ENCODE results near the gene KCNH3.
"Not testable (repeated sequence)": the region's sequence is repeated elsewhere in the genome, so short reads cannot be mapped to it uniquely, and the experiment has no call there.

KCNH3 gene

DNA sequence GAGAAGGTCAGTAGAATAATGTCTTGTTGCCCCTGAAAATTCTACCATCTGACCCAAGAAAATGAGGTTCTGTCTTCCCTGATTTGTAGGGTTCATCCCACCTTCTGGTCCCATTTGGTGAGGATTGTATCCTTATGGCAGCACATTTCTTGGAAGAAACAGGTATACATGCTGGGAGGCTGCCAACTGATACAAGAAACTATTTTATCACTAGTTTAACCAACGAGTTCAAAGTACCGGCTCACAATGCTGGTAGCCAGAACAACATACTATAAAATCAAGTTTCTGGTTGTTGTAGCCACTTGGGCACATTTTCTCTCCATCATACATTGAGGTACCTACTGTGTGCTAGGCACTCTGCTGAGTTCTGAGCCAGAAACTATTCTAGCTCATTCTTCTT lies 7.1 kb upstream of the KCNH3 start:
- no peak for DNase-seq

DNA sequence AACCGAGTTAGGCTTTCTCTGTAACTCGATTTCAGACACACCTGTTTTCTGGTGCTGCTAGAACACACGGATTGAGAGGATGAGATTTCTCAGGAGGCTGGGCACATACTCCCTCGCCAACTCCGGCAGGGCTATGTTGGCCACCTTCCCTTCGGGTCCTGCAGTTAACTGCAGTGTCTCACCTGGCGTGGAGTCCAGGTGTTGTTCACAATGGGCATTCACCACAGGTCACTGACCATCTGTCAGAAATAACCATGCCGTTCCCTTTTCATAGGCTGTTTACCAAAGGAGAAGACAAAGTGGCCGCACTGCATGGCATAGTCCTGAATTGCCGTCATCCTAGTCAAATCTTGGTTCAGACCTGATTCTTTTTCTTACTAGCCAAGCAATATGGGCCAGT lies 5.5 kb upstream of the KCNH3 start:
- no peak for DNase-seq

DNA sequence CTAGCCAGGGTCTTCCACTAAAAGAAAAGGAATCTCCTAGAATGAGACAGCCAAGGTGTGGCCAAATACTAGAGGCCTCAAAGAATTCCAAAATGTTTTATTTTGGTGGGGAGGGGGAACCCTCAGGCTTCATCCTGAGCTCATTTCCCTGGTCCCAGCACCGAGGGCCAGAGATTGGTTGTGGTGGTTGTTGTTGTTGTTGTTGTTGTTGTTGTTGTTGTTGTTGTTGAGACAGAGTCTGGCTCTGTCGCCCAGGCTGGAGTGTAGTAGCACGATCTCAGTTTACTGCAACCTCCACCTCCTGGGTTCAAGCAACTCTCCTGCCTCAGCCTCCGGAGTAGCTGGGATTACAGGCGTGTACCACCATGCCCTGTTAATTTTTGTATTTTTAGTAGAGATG lies 4.7 kb upstream of the KCNH3 start:
- DNase-seq = not testable (repeated sequence)

DNA sequence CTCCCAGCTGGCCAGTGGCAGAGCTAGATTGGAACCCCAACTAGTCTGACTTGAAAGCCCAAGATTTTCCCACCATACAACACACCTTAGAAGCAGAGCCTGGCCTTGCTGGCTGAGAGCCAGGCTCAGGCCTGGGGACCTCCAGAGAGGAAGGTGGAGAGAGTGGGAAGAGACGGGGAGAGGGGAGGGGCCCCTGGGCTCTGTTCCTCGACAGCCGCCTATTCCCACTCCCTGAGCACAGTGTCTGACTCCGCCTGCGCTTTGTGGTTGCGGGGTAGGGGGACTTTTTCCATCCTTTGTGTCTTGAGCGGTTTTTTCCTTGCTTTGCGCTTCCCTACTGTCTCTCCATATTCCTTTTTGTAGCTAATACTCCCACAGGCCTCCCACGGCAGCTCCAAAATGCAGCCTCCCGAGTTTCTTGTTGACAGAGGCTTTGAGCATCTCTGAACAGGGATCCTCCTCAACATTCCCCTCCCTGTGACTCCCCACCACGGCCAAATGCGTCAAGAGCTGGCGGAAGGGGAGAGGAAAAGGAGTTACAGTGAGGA lies 4.0 kb upstream of the KCNH3 start:
- DNase-seq = no peak

DNA sequence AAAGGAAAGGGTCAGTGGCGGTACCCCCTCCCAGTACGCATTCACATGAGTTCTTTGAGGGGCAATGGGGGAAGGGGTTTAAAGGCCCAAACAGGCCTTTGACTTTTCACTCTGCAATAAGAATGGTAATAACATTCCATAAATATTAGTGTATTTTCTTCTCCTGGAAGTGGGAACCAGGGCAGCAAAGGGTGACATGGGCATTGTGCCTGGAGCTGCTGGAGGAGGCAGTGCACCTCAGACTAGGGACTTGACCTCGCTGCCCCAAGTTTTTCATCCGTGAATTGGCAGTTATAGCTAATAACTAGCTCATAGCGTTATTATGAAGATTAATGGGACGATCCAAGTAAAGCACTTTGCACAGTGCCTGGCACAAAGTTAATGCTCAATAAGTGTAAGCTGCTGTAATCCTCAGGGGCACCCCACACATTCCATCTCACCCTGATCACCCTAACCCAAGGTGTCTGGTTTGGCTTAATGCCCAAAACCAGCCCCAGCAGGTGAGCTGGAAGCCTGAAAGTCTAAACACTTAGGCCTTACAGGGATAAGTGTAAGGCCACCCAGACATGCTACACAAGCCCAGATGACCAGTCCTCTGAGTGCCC lies 2.8 kb upstream of the KCNH3 start:
- no peak for DNase-seq

DNA sequence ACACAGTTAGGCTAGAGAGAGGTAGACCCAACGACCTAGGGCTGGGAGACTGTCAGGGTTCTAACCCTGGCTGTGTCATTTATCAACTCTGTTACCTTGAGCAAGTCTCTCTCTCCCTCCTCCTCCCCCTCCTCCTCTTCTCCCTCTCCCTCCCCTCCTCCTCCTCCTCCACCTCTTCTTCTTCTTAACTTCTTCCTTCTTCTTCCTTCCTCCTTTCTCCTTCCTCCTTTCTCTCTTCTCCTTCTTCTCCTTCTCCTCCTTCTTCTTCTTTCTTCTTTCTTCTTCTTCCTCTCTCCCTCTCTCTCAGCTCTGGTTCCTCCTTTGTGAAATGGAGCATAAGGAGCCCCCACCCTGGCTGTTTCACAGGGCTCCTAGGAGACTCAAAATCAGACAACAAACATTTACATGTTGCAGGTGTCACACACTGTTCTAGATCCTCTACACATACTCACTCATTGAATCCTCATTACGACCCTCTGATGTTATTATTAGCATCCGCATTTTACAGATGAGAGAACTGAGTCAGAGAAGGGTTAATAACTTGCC lies 2.2 kb upstream of the KCNH3 start:
- no peak for DNase-seq

DNA sequence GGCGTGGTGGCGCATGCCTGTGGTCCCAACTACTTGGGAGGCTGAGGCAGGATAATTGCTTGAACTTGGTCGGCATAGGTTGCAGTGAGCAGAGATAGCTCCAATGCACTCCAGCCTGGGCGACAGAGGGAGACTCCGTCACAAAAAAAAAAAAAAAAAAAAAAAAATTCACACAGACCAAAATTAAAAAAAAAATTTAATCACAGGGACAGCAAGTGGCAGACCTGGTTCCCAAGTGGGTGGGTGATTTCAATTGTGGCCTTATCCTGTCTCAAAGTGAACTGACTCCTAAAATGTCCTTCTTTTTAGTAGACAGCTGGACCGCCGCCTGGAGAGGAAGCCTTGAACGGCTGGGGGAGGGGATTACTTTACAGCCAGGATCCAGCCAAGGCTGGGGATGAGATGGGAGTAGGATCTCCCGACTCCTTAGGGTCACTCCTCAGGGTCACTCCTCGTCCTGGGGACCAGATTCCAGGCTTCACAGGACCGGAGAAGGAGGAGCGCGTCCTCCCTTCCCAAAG lies 1.5 kb upstream of the KCNH3 start:
- no peak for DNase-seq

DNA sequence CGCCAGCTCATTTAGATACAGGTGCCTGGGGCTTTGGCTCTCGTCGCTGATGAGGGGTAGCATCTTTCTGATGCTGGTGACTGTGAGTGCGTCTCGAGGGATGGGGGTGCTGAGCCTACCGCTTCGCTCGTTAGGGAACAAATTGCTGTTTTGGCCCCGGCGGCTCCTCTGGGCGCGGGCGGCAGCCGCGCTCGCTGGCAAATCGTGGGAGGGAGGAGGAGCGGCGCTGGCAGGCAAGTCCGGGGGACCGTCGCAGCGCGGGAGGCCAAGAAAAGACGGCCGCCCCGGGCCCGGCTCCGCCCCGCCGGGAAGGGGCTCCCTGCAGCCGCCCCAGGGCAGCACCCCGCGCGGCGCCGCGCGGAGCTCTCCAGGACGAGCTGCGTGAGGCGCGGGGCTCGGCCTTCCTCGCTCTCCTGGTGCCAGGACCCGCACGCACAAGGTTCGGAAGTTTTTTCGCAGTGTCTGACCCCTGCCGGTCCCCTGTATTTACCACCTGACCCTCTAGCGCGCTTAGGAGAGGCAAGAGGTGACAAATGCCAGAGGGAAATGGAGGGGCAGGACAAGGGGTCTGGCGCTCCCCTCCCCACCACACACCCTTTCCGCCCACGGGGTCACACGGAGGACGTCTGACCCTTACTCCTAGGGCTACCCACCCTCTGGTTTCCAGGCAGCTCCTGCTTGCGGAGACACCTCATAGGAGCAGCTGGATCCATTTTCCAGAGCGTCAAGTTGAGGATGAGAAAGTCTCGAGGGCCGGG lies 899 bp upstream of the KCNH3 start:
- no peak for DNase-seq

DNA sequence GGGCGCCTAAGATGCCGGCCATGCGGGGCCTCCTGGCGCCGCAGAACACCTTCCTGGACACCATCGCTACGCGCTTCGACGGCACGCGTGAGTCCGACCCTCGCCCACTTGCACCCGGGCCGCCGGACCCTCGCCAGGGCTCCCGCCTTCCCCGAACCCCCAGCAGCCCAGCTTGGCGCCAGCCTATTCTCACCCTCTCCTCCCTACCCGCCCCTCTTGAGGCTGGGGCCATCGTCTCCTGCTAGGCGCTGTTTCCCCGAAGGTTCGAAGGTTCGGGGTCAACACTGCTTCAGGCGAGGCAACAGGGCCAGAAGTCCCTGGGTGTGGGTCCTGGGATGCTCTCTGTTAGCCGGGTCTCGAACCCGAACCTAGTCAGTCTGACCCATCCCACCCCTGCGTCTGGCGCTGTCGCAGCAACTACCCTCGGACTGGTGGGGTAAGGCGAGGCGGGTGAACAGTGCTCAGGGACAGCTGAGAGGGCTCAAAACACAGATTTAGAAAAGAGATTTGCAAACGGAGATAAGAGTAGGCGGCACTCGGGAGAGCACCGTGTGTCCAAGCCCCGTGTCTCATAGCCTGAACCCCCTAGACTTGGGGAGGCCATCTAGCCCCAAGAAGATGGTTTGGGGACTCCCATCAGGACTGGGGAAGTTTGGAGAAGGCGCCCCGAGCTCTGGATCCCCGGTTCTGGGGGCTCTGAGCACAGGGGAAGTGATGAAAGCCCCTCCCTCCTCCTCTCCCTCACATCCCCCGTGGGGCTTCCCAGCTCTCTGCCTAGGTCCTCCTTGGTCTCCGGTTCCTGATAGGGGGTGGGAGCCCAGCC lies 787 bp downstream of the KCNH3 start:
- no peak for DNase-seq

DNA sequence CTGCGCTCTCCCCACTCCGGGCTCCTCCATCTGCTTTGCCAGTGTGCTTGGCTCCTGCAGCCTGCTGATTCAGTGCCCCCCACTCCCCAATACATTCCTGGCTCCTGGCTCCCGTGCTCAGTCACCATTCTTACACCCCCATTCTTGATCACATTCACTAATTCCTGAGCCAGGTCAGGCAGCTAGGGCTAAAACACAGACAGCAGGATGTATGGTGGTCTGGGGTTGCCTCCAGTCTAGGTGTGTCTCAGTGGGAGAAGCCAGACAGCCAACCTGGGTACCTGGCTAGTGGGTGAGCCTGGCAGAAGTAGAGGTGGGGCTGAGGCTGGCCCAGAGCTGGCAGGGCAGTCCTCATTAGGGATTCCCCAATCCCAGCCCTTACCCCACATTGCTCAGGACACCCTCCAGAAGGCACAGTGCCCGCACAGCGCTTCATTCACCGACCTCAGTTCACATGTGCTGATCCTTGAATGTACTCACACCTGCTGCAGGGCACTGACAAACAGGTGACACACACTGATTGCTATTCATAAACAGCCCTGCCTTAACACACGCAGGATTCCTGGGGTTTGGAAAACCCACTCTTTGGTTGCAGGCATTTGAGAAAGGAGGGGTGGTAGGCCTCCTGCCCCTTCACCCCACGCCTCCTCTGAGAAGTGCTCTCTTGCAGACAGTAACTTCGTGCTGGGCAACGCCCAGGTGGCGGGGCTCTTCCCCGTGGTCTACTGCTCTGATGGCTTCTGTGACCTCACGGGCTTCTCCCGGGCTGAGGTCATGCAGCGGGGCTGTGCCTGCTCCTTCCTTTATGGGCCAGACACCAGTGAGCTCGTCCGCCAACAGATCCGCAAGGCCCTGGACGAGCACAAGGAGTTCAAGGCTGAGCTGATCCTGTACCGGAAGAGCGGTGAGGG lies 1.7 kb downstream of the KCNH3 start:
- no peak for DNase-seq

DNA sequence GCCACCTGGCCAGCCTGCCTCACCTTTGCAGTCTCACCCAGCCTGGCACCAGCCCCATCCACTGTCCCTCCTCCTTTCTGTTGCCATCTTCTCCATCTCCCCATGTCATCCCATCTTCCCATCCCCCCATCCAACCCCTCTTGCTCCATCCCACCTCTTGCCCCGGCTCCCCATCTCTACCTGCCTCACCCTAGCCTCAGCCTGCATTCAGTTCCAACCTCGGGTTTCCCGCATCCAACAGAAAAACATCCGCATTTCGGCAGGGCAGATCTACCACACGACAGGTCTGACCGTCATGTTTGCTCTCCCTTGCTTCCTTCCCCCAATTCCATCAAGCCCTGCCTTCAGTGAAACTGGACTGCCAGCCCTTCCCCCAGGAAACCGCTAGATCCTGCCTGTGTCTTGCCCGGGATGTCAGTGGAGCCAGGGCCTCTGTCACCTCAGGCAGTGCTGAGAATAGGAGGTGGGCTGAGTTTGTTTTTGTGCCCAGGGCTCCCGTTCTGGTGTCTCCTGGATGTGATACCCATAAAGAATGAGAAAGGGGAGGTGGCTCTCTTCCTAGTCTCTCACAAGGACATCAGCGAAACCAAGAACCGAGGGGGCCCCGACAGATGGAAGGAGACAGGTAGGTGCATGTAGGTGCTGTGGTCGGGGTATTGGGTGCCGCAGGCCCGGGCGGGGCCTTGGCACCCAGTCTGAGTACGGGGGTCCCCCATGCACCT lies 2.5 kb downstream of the KCNH3 start:
- DNase-seq = no peak

DNA sequence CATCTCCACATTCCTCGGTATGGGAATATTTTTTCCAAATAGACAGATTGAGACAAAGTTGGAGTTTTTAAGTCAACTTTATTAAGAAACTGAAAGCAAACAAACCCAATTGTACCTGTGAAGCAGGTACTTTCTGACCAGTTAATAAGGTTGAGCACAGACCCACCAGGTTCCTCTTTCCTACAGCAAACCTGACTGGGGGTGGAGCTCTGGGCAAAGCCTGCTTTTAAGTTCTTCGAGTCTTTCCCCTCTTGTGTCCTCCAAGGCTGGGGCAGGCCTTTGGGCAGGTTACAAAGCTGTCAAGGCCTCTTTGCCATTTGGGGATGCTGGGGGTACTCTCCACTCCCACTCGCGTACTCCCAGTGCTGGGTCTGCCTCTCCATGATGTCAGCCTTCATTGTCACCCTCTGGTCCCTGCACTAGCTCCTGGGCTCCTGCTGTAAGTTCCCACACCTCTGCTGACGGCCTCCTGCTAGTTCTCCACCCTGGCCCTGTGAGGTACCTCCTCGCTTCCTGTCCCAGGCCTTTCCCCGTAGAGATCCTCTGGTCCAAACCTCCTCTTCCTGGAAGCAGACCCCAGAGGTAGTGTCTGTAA lies 3.2 kb downstream of the KCNH3 start:
- no peak for DNase-seq

DNA sequence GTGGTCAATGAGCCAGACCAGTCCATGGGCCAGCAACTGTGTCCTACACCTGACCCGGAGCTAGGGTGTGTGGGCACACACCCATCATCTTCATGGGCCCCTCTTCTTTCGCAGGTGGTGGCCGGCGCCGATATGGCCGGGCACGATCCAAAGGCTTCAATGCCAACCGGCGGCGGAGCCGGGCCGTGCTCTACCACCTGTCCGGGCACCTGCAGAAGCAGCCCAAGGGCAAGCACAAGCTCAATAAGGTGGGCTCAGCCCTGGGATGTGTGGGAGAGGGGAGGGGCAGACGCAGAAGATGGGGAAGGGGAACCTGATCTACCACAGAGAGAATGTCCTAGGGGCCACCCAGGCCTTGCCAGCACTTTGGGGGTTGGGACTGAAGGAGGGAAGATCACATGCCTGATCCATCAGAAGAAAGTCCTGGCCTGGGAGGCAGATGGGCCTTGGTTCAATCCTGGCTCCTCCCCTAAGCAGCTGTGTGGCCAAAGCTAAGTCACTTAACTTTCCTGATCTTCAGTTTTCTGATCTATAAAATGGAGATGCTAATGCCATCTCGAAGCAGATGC lies 3.8 kb downstream of the KCNH3 start:
- no peak for DNase-seq

DNA sequence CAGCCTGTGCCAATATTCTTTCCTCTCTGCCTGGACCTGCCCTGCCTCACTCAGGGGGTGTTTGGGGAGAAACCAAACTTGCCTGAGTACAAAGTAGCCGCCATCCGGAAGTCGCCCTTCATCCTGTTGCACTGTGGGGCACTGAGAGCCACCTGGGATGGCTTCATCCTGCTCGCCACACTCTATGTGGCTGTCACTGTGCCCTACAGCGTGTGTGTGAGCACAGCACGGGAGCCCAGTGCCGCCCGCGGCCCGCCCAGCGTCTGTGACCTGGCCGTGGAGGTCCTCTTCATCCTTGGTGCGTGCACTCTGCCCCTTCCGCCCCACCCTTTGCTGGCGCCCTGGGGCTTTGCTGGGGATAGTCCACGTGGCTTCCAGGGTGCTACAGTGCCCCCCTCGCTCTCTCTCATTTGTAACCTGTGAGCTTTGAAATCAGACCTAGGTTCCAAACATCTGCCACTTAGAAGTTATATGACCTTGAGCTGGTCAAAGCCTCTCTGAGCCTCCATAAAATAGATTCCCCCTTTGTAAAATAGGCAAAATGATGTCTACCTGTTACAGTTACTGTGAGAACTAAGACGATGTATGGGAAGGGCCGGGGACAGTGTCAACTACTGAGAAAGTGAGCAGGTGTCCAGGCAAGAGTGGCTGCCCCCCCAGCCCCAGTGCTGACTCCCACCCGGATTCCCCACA lies 4.5 kb downstream of the KCNH3 start:
- no peak for DNase-seq

DNA sequence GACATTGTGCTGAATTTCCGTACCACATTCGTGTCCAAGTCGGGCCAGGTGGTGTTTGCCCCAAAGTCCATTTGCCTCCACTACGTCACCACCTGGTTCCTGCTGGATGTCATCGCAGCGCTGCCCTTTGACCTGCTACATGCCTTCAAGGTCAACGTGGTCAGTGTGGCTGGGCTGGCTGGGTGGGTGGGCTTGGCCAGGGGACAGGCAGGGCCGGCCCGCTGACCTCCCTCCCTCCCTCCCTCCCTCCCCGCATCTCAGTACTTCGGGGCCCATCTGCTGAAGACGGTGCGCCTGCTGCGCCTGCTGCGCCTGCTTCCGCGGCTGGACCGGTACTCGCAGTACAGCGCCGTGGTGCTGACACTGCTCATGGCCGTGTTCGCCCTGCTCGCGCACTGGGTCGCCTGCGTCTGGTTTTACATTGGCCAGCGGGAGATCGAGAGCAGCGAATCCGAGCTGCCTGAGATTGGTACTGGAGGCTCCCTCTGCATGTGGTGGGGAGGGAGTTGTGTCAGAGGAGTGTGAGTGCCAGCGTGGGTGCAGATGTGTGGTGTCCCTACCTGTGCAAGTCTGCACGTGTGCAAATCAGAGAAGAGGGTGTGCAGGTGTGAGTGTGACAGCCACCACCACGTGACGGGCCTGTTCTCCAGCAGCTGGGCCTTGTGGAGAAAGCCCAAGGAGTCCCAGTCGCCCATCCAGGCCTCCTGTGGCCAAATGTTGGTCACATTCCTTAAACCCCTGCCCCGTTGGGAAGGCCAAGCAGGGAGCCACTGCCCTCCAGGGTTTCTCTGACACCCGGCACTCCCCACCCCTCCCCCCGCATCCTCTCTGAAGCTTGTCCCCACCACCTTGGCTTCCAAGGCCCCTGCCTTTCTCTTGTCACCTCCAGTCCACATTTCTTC lies 5.3 kb downstream of the KCNH3 start:
- DNase-seq = no peak

DNA sequence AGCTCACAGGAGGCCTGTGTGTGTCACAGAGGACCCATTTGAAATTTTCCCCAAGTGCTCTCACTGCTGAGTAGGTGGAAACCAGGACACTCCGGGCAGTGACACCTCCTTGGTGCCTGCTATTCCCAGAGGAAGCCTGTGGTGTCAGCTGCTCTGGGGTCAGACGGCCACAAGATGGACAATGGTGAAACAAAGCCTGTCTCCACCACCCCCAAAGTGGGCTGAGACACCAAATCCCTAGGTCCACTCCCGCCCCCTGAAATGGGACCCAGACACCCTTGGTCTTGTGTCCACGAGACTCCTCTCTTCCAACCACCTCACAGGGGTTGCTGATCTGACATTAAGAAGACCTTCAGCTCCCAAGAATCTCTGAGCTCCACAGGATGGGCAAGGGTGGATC lies 7.0 kb downstream of the KCNH3 start:
- no peak for DNase-seq

DNA sequence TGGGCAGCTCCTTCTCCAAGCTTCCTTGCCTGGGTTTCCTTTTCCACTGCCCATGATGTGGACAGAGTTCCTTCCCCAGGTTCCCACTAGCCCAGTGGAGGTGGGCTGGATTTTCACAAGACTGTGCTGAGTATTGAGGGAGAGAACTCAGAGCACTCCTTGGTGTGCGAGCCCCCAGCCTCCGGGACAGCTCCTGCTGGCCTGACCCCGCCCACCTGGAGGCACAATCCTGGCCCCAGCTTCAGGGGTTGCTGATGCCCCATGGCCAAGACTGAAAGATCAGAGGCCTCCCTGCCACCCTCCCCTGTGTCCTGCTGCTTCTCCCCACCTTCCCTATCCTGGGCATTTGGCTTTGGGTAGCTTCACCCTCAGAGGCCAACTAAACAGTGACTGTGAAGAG lies 7.7 kb downstream of the KCNH3 start:
- no peak for DNase-seq

DNA sequence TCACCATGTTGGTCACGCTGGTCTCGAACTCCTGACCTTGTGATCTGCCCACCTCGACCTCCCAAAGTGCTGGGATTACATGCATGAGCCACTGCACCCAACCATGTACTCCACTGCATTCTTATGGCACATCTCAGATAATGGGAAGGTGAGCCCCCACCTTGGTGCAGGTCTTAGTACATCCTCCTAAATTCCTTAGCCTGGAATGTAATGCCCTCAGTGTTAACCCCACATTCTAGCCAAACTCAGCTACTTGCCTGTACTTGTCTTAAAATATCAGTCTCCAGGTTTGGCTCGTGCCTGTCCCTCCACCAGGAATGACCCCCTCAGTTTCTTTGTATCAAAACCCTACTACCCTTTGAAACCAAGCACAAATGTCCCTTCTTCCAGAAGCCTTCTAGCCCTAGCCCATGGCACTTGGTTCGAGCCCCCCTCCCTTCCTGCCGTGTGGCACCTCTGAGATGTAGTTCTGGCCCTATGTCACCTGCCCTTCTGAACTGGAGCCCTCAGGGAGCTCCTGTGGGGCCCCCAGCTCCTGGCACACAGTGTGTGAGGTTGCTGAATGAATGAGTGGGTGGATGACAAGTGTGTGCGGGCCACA lies 8.4 kb downstream of the KCNH3 start:
- no peak for DNase-seq

DNA sequence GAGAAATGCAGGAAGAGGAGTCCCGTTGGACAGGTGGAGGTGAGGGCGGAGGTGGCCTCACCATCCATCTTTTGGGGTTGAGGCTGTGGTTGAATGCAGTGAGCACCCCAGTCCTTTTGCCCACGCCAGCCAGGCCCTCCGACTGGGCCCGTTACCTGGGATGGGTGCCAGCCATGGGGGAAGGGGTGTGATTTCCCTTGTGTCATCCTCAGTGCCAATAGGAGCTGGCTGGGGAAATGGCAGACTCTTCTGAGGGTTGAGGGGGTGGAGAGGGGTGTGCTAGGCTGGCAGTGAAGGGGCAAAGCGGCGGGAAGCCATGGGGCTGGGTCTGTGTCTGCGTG lies 9.6 kb downstream of the KCNH3 start:
- no peak for DNase-seq
